Common myeloid progenitor, CD34-positive (primary cell): Measurements from ENCODE around the gene ENKD1.

ENCODE experiments used
- CTCF ChIA-PET: fragments of 350-600 bp; sonication (Branson Sonifier 250); formaldehyde crosslinking; loops from one replicate; lab custom pipeline; 2021; ENCODE audit warnings: antibody characterized with exemption; lab: Charles Lee
- POLR2A ChIA-PET: fragments of 350-600 bp; sonication (Branson Sonifier 250); formaldehyde crosslinking; loops from one replicate; lab custom pipeline; 2021; ENCODE audit warnings: antibody characterized with exemption; lab: Charles Lee
- DNase-seq, 3 donors: peaks; one replicate each; pipeline versions ENCODE4 v3.0.0 to v3.0.0-alpha.2; 2013
- H3K27ac ChIP-seq, 2 experiments: 1 replicate in 1 of 2; 2 replicates in 1 of 2; pipeline ENCODE4 v1.7.0; 2013; ENCODE audit warnings: inconsistent platforms in 2 of 2, low read length in 2 of 2, mild to moderate bottlenecking in 2 of 2, low read depth in 1 of 2, moderate library complexity in 1 of 2; ENCODE audit not compliant: severe bottlenecking in 2 of 2, insufficient read depth in 1 of 2, poor library complexity in 1 of 2
- H3K27me3 ChIP-seq, 5 experiments: replicated peaks in 2 of 5; 1 replicate in 3 of 5; 2 replicates in 2 of 5; pipeline versions ENCODE4 v1.6.1 to v1.7.0; 2013; ENCODE audit warnings: low read length in 4 of 5, mild to moderate bottlenecking in 2 of 5, moderate library complexity in 2 of 5, inconsistent platforms in 1 of 5; ENCODE audit not compliant: insufficient read depth in 5 of 5, control insufficient read depth in 4 of 5
- H3K36me3 ChIP-seq, 4 experiments: 1 replicate in 2 of 4; 2 replicates in 2 of 4; pipeline versions ENCODE4 v1.6.1 to v1.7.0; 2013; ENCODE audit warnings: low read length in 3 of 4, control low read depth in 1 of 4, mild to moderate bottlenecking in 1 of 4; ENCODE audit not compliant: control insufficient read depth in 4 of 4, insufficient read depth in 4 of 4
- H3K4me1 ChIP-seq, 4 experiments: 1 replicate in 3 of 4; 2 replicates in 1 of 4; pipeline versions ENCODE4 v1.6.1 to v1.7.1; 2013; ENCODE audit warnings: low read length in 3 of 4, mild to moderate bottlenecking in 3 of 4, control low read depth in 1 of 4, inconsistent platforms in 1 of 4, moderate library complexity in 1 of 4; ENCODE audit not compliant: control insufficient read depth in 4 of 4, insufficient read depth in 4 of 4; ENCODE audit errors: control extremely low read depth in 1 of 4
- H3K4me3 ChIP-seq, 7 experiments: 1 replicate in 4 of 7; 2 replicates in 3 of 7; pipeline versions ENCODE4 v1.5.1 to v1.7.0; 2013; ENCODE audit warnings: mild to moderate bottlenecking in 7 of 7, low read length in 6 of 7, moderate library complexity in 6 of 7, inconsistent platforms in 2 of 7, low read depth in 2 of 7, control low read depth in 1 of 7; ENCODE audit not compliant: insufficient read depth in 4 of 7, control insufficient read depth in 1 of 7; ENCODE audit errors: extremely low read depth in 1 of 7
- H3K9me3 ChIP-seq, 5 experiments: 1 replicate in 4 of 5; 2 replicates in 1 of 5; pipeline versions ENCODE4 v1.6.1 to v1.7.1; 2013; ENCODE audit warnings: low read length in 4 of 5, mild to moderate bottlenecking in 2 of 5, inconsistent platforms in 1 of 5, low read depth in 1 of 5, moderate library complexity in 1 of 5; ENCODE audit not compliant: control insufficient read depth in 4 of 5, insufficient read depth in 2 of 5; ENCODE audit errors: control extremely low read depth in 1 of 5
- WGBS: methylation state at CpG from one replicate; pipeline ENCODE4 v1.1.5; 2013; ENCODE audit not compliant: insufficient coverage; 5-methylcytosine and 5-hydroxymethylcytosine counted together

ENKD1 gene

GRCh38 chr16:67679935-67680897 lies 13.7 kb upstream of the ENKD1 start:
- ChIA-PET POLR2A (no interaction called here), CTCF (interaction anchor here (1.4 to 3.9 kb wide), 3 partner anchors 7 to 187 kb away, joined by 3 to 15 read pairs (median 6); no protein-coding TSS in a partner anchor)
- H3K9me3 ChIP-seq, result no peaks in the 10 kb centered on the region
- peaks cover 6 to 33% (median 22%) of the 10 kb centered on the region in 4 experiments for H3K36me3 ChIP-seq
- no peak for DNase-seq
- 100% methylated on average over 4 of the region's 10 CpGs for WGBS
- no peak overlapping the region for H3K27ac ChIP-seq
- peaks cover 0 to 3% (median 1%) of the 10 kb centered on the region in 4 experiments for H3K4me1 ChIP-seq
- no peak overlapping the region for H3K4me3 ChIP-seq
- H3K27me3 ChIP-seq, result no peaks in the 10 kb centered on the region

GRCh38 chr16:67678354-67679023 lies 11.9 kb upstream of the ENKD1 start:
- CTCF ChIA-PET, result interaction anchor here (1.0 to 1.2 kb wide), 2 partner anchors 138 to 162 kb away, joined by 3 read pairs; no protein-coding TSS in a partner anchor
- Histone ChIP-seq H3K4me3 (no peak overlapping the region), H3K36me3 (peaks cover 6 to 21% (median 13%) of the 10 kb centered on the region in 4 experiments), H3K27ac (no peak overlapping the region), H3K27me3 (no peaks in the 10 kb centered on the region), H3K9me3 (no peaks in the 10 kb centered on the region), H3K4me1 (peaks cover 3 to 14% (median 13%) of the 10 kb centered on the region in 4 experiments)
- WGBS, result 97% methylated on average over 10 of the region's 12 CpGs
- POLR2A ChIA-PET, result interaction anchor here (0.6 kb wide), 1 partner anchor 616 kb away, joined by 3 read pairs; no protein-coding TSS in a partner anchor
- no peak for DNase-seq

- POLR2A ChIA-PET, result interaction anchor here (0.6 kb wide), 1 partner anchor 617 kb away, joined by 3 read pairs; no protein-coding TSS in a partner anchor
Observed at GRCh38 chr16:67677712-67678111, 11.2 kb upstream of the ENKD1 start.

DNA sequence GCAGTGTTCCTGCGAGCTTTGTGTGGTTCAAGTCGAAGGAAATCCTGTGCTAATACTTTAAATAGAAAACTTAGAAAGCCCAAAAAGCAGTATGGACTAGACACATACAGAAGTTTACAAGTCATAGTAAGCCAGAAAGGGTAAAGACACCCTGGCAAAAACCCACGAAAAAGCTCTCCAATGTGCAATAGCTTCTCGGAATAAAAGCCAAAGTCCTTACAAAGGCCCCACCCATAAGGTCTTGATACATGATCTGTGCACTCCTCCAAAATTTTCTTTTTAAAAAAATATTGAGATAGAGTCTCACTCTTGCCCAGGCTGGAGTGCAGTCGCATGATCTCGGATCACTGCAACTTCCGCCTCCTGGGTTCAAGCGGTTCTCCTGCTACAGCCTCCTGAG lies 10.4 kb upstream of the ENKD1 start:
- POLR2A ChIA-PET, result interaction anchor here (0.6 kb wide), 1 partner anchor 606 kb away, joined by 3 read pairs; no protein-coding TSS in a partner anchor
- peaks cover 6 to 23% (median 20%) of the 10 kb centered on the region in 4 experiments for H3K4me1 ChIP-seq
- no peak overlapping the region for H3K27ac ChIP-seq

More at GRCh38 chr16:67677712-67678111, 11.2 kb upstream of the ENKD1 start:
- Histone ChIP-seq H3K36me3 (peaks cover 4 to 16% (median 10%) of the 10 kb centered on the region in 4 experiments), H3K4me1 (peaks cover 6 to 21% (median 20%) of the 10 kb centered on the region in 4 experiments), H3K27me3 (no peaks in the 10 kb centered on the region), H3K27ac (no peak overlapping the region), H3K4me3 (no peak overlapping the region), H3K9me3 (no peaks in the 10 kb centered on the region)
- CTCF ChIA-PET, result interaction anchor here (1.1 to 1.2 kb wide), 2 partner anchors 9 to 161 kb away, joined by 3 read pairs; no protein-coding TSS in a partner anchor
- DNase-seq, result no peak
- no CpG with 5 or more reads among the region's 1 CpG for WGBS

GRCh38 chr16:67676516-67676915 lies 10.0 kb upstream of the ENKD1 start:
- Histone ChIP-seq H3K27me3 (no peaks in the 10 kb centered on the region), H3K4me1 (peaks cover 6 to 23% (median 20%) of the 10 kb centered on the region in 4 experiments), H3K36me3 (peaks cover 0 to 16% (median 9%) of the 10 kb centered on the region in 4 experiments), H3K27ac (no peak overlapping the region), H3K4me3 (no peak overlapping the region), H3K9me3 (no peaks in the 10 kb centered on the region)
- ChIA-PET CTCF (interaction anchor here (0.8 to 1.1 kb wide), 2 partner anchors 8 to 138 kb away, joined by 3 to 5 read pairs; no protein-coding TSS in a partner anchor), POLR2A (interaction anchor here (0.6 kb wide), 1 partner anchor 605 kb away, joined by 3 read pairs; no protein-coding TSS in a partner anchor)
- no peak for DNase-seq
- WGBS, result 96% methylated on average over 3 of the region's 4 CpGs

More for the DNA sequence above, 10.4 kb upstream of the ENKD1 start:
- Histone ChIP-seq H3K9me3 (no peaks in the 10 kb centered on the region), H3K27me3 (no peaks in the 10 kb centered on the region), H3K4me3 (no peak overlapping the region), H3K36me3 (peaks cover 0 to 16% (median 9%) of the 10 kb centered on the region in 4 experiments)
- CTCF ChIA-PET, result interaction anchor here (0.8 to 1.1 kb wide), 2 partner anchors 9 to 138 kb away, joined by 3 to 5 read pairs; no protein-coding TSS in a partner anchor
- 98% methylated on average over 7 of the region's 8 CpGs for WGBS
- DNase-seq, result no peak

DNA sequence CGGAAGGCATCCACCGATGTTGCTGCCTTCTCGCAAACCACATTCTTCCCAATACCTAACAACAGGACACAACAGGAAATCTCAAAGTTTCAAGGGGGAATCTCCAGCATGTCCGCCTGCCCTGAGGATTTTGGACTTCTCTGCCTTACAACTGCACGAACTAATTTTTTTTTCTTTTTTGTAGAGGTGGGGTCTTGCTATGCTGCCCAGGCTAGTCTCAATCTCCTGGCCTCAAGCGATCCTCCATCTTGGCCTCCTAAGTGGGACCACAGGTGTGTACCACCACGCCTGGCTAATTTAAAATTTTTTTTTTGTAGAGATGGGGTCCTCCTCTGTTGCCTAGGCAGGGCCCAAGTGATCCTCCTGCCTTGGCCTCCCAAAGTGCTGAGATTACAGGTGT lies 9.4 kb upstream of the ENKD1 start:
- peaks cover 0 to 15% (median 9%) of the 10 kb centered on the region in 4 experiments for H3K36me3 ChIP-seq
- peaks cover 6 to 23% (median 20%) of the 10 kb centered on the region in 4 experiments for H3K4me1 ChIP-seq
- CTCF ChIA-PET, result interaction anchor here (1.7 kb wide), 1 partner anchor 16 kb away, joined by 5 read pairs; no protein-coding TSS in a partner anchor
- H3K9me3 ChIP-seq, result no peaks in the 10 kb centered on the region
- POLR2A ChIA-PET, result no interaction called here
- H3K27ac ChIP-seq, result no peak overlapping the region
- no peaks in the 10 kb centered on the region for H3K27me3 ChIP-seq
- 100% methylated on average over 5 of the region's 7 CpGs for WGBS
- DNase-seq, result no peak
- H3K4me3 ChIP-seq, result no peak overlapping the region
